IMR-90 (cell line): Measurements from ENCODE around the gene CCDC102A. TPM values are rescaled to one million over a fixed set of nuclear protein-coding genes. Genes with fewer than 3 reads are reported as not detected.

Experiments
- ATAC-seq: fragments of 200-7000 bp; cut with Tn5 transposase; 2 replicates; pipeline ENCODE4 v1.9.1; 2020; ENCODE audit warnings: low read depth, mild to moderate bottlenecking, moderate library complexity
- BruUV-seq: library from RNA; stranded (reverse); fragments of 400-500 nt; replicated peaks from 2 replicates; lab custom pipeline; 2021; lab: Mats Ljungman, UMichigan
- CTCF ChIA-PET: fragments of 300-600 bp; formaldehyde crosslinking; extraction: SDS; loops from one replicate; lab custom pipeline; 2021; ENCODE audit warnings: antibody characterized with exemption; lab: Yijun Ruan, JAX
- POLR2A ChIA-PET: fragments of 300-600 bp; sonication (Branson Sonifier 250); formaldehyde crosslinking; loops from one replicate; lab custom pipeline; 2022; ENCODE audit warnings: antibody characterized with exemption; ENCODE audit not compliant: unreplicated experiment; lab: Charles Lee
- DNase-seq: peaks from one replicate; pipeline ENCODE4 v3.0.0; 2013
- H2AFZ ChIP-seq: replicated peaks from 2 replicates; pipeline ENCODE3; 2013; ENCODE audit warnings: low read length, mild to moderate bottlenecking; ENCODE audit not compliant: poor library complexity
- H2AK5ac ChIP-seq: 2 replicates; pipeline ENCODE4 v1.6.1; 2013; ENCODE audit warnings: low read depth, low read length, inconsistent platforms
- H2AK9ac ChIP-seq: replicated peaks from 2 replicates; pipeline ENCODE3; 2013; ENCODE audit warnings: mild to moderate bottlenecking, low read depth, low read length, moderate library complexity; ENCODE audit not compliant: poor library complexity
- H2BK120ac ChIP-seq: 2 replicates; pipeline ENCODE4 v1.6.1; 2013; ENCODE audit warnings: low read depth, low read length, inconsistent platforms
- H2BK15ac ChIP-seq: 3 replicates; pipeline ENCODE4 v1.6.1; 2013; ENCODE audit warnings: low read depth, low read length, inconsistent platforms
- H2BK20ac ChIP-seq: 2 replicates; pipeline ENCODE4 v1.6.1; 2013; ENCODE audit warnings: low read depth, mild to moderate bottlenecking, inconsistent platforms, low read length, moderate library complexity
- H2BK5ac ChIP-seq: 2 replicates; pipeline ENCODE4 v1.6.1; 2013; ENCODE audit warnings: mild to moderate bottlenecking, low read depth, low read length, inconsistent platforms; ENCODE audit not compliant: poor library complexity, severe bottlenecking
- H3K14ac ChIP-seq: replicated peaks from 2 replicates; pipeline ENCODE4 v1.6.1; 2013; ENCODE audit warnings: low read depth, low read length, inconsistent platforms
- H3K18ac ChIP-seq: 2 replicates; pipeline ENCODE4 v1.6.1; 2013; ENCODE audit warnings: low read depth, low read length, control low read depth
- H3K23ac ChIP-seq: 2 replicates; pipeline ENCODE4 v1.6.1; 2013; ENCODE audit warnings: low read depth, low read length, inconsistent platforms
- H3K27ac ChIP-seq: 2 replicates; pipeline ENCODE4 v1.5.1; 2013; ENCODE audit warnings: mild to moderate bottlenecking, control low read depth, low read length; ENCODE audit not compliant: insufficient read depth
- H3K27me3 ChIP-seq: 2 replicates; pipeline ENCODE4 v1.6.1; 2013; ENCODE audit warnings: low read length; ENCODE audit not compliant: control insufficient read depth, insufficient read depth
- H3K36me3 ChIP-seq: 2 replicates; pipeline ENCODE4 v1.6.1; 2013; ENCODE audit warnings: low read length, mixed read lengths; ENCODE audit not compliant: control insufficient read depth, insufficient read depth
- H3K4ac ChIP-seq: 2 replicates; pipeline ENCODE4 v1.6.1; 2013; ENCODE audit warnings: low read depth, low read length, inconsistent platforms
- H3K4me1 ChIP-seq: 2 replicates; pipeline ENCODE4 v1.6.1; 2013; ENCODE audit warnings: low read length, mixed read lengths; ENCODE audit not compliant: control insufficient read depth, insufficient read depth
- H3K4me2 ChIP-seq: 2 replicates; pipeline ENCODE4 v1.6.1; 2013; ENCODE audit warnings: low read depth, mild to moderate bottlenecking, control low read depth, low read length, moderate library complexity
- H3K4me3 ChIP-seq: 2 replicates; pipeline ENCODE4 v1.5.1; 2013; ENCODE audit warnings: low read depth, mild to moderate bottlenecking, control low read depth, low read length, moderate library complexity; ENCODE audit not compliant: insufficient read depth
- H3K56ac ChIP-seq: 2 replicates; pipeline ENCODE4 v1.6.1; 2013; ENCODE audit warnings: low read length, inconsistent platforms; ENCODE audit not compliant: insufficient read depth; ENCODE audit errors: extremely low read depth
- H3K79me1 ChIP-seq, 2 experiments: 2 replicates each; pipeline ENCODE4 v1.6.1; 2013; ENCODE audit warnings: low read length in 2 of 2, inconsistent platforms in 1 of 2, low read depth in 1 of 2
- H3K9ac ChIP-seq: 2 replicates; pipeline ENCODE4 v1.6.1; 2013; ENCODE audit warnings: low read depth, low read length, control low read depth
- H3K9me1 ChIP-seq: 2 replicates; pipeline ENCODE4 v1.6.1; 2013; ENCODE audit warnings: low read length, inconsistent platforms; ENCODE audit not compliant: insufficient read depth
- H3K9me3 ChIP-seq: 2 replicates; pipeline ENCODE4 v1.6.1; 2013; ENCODE audit warnings: low read length; ENCODE audit not compliant: control insufficient read depth, insufficient read depth
- H4K20me1 ChIP-seq: 2 replicates; pipeline ENCODE4 v1.6.1; 2013; ENCODE audit warnings: low read length, inconsistent platforms; ENCODE audit not compliant: insufficient read depth
- H4K5ac ChIP-seq: 2 replicates; pipeline ENCODE4 v1.6.1; 2013; ENCODE audit warnings: mild to moderate bottlenecking, low read depth, low read length, control low read depth
- H4K8ac ChIP-seq, 2 experiments: 2 replicates each; pipeline ENCODE4 v1.6.1; 2013; ENCODE audit warnings: low read depth in 2 of 2, low read length in 2 of 2, control low read depth in 1 of 2, inconsistent platforms in 1 of 2
- H4K91ac ChIP-seq: 2 replicates; pipeline ENCODE4 v1.6.1; 2013; ENCODE audit warnings: low read depth, low read length, inconsistent platforms; ENCODE audit not compliant: insufficient read depth
- BHLHE40 ChIP-seq: fragments of 150-350 bp; IDR thresholded peaks from 2 replicates; pipeline ENCODE4 v1.6.1; 2016; ENCODE audit warnings: mild to moderate bottlenecking, low read depth, low read length
- CEBPB ChIP-seq: IDR thresholded peaks from 2 replicates; pipeline ENCODE4 v1.6.1; 2012; ENCODE audit warnings: low read depth, low read length, improper control_type of control experiment
- CHD1 ChIP-seq: IDR thresholded peaks from 2 replicates; pipeline ENCODE4 v1.6.1; 2012; ENCODE audit warnings: low read depth, low read length, improper control_type of control experiment
- ELK1 ChIP-seq: fragments of 150-350 bp; IDR thresholded peaks from 2 replicates; pipeline ENCODE4 v1.6.1; 2016; ENCODE audit warnings: low read depth, mild to moderate bottlenecking, low read length, moderate library complexity, borderline replicate concordance
- FOS ChIP-seq: fragments of 150-350 bp; IDR thresholded peaks from 2 replicates; pipeline ENCODE4 v1.6.1; 2016; ENCODE audit warnings: low read depth, low read length
- MAZ ChIP-seq: IDR thresholded peaks from 2 replicates; pipeline ENCODE4 v1.6.1; 2012; ENCODE audit warnings: low read depth, mild to moderate bottlenecking, low read length, improper control_type of control experiment, moderate library complexity, borderline replicate concordance
- MXI1 ChIP-seq: IDR thresholded peaks from 2 replicates; pipeline ENCODE4 v1.6.1; 2012; ENCODE audit warnings: low read depth, mild to moderate bottlenecking, low read length, moderate library complexity, borderline replicate concordance
- NFE2L2 ChIP-seq: fragments of 150-350 bp; IDR thresholded peaks from 2 replicates; pipeline ENCODE4 v1.6.1; 2016; ENCODE audit warnings: low read depth, mild to moderate bottlenecking, low read length
- POLR2A ChIP-seq: IDR thresholded peaks from 2 replicates; pipeline ENCODE4 v1.6.1; 2012; ENCODE audit warnings: mild to moderate bottlenecking, low read depth, low read length
- RAD21 ChIP-seq: IDR thresholded peaks from 2 replicates; pipeline ENCODE4 v1.6.1; 2012; ENCODE audit warnings: low read length, improper control_type of control experiment
- RFX5 ChIP-seq: IDR thresholded peaks from 2 replicates; pipeline ENCODE4 v1.8.0; 2012; ENCODE audit warnings: low read depth, mild to moderate bottlenecking, low read length, moderate library complexity
- USF2 ChIP-seq: fragments of 150-350 bp; IDR thresholded peaks from 2 replicates; pipeline ENCODE4 v1.6.1; 2017; ENCODE audit warnings: mild to moderate bottlenecking, antibody characterized with exemption, low read length, low read depth
- WGBS, 2 experiments: methylation state at CpG; one replicate each; pipeline versions ENCODE4 v1.1.5 to v1.1.7; 2013; ENCODE audit warnings: missing lambda C conversion rate in 2 of 2; ENCODE audit not compliant: insufficient read length in 1 of 2; ENCODE audit errors: extremely low coverage in 2 of 2; 5-methylcytosine and 5-hydroxymethylcytosine counted together
- dilution Hi-C: fragments of 300-500 bp; cut with HindIII; formaldehyde crosslinking; loops from one replicate; pipeline ENCODE4 v1.14.3; 2018; ENCODE audit warnings: low sequenced_read_pairs; ENCODE audit not compliant: unreplicated experiment
- in situ Hi-C: fragments of 300-500 bp; cut with MboI; formaldehyde crosslinking; loops from 3 replicates; pipeline ENCODE4 v1.14.3; 2019; ENCODE audit warnings: low sequenced_read_pairs, inconsistent platforms, mixed read lengths
- intact Hi-C: fragments of 100-400 bp; cut with micrococcal nuclease; formaldehyde crosslinking; loops from 2 replicates; pipeline ENCODE4 v1.10.0; 2022
- polyA plus RNA-seq, 3 experiments: library from polyadenylated mRNA; depleted of rRNA; stranded (reverse); fragments of >200 nt; gene quantifications; 2 replicates each; pipeline ENCODE4 v1.2.3, GENCODE V29; 2012; ENCODE audit warnings: low replicate concordance in 1 of 3
- total RNA-seq: library from RNA; depleted of rRNA; stranded (reverse); fragments of >200 nt; gene quantifications from 2 replicates; pipeline ENCODE4 v1.2.3, GENCODE V29; 2012
- TF ChIP-seq, protein P1 (sequence below): conservative IDR thresholded peaks from 2 replicates; pipeline ENCODE4 v1.5.1; 2012; ENCODE audit warnings: mild to moderate bottlenecking, low read depth, low read length, improper control_type of control experiment

The CCDC102A gene
- total and polyA plus RNA-seq, 2 of the 4 experiments (the other 2 are of a cell fraction) = 5.4 to 8.5 TPM

DNA sequence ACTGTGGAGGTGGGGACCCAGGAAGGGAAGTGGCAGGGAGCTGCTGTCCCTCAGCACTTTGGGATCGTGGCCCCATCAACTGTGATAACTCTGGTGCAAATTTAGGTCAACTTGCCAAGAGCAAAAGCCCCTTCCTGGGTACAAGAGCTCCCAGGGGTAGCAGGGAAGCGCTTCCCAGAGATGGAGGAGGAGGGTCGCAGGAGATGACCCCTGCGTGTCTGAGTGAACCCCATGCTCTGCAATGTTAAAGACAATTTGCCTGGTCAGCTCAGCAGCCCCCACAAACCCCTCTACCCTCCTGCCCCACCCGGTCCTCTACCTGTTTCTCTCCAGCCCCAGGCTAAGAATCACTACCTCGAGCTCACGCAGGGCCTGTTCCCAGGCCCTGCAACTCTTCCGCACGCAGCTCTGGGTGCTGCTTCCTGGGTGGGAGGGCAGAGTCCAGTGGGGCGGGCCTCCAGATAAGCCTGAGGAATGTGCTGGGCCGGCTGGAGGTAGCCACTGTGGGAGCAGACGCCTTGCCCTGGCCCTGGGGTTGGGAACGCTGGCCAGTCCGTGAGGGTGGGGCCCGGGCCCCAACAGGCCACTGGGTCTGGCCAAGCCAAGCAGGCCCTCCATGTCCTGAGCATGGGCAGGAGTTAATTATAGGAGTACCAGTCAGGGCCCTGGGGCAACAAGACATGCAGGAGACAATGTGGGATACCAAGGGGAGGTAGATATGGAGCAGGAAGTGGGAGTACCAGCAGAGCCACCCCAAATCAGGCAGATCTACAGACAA is 56.2 kb downstream of the CCDC102A start:
- Histone ChIP-seq H2AFZ (peak overlapping the region; percentile 86), H3K27ac (no peak overlapping the region), H3K27me3 (no peaks in the 10 kb centered on the region), H4K8ac (peak overlapping the region in 1 of 2 experiments; percentile 76; a peak in 3 of 4 replicates), H3K36me3 (no peaks in the 10 kb centered on the region), H3K4me1 (peaks cover 12% of the 10 kb centered on the region), H2BK15ac (no peak overlapping the region; the same call in 2 of the 3 replicates), H3K56ac (no peak overlapping the region; the same call in 1 of the 2 replicates), H2BK20ac (no peak overlapping the region), H3K23ac (no peak overlapping the region; the same call in 1 of the 2 replicates), H4K5ac (peak overlapping the region; percentile 34; the same call in 1 of the 2 replicates), H3K14ac (0 out of 2 replicates have a peak overlapping the region, but pooled peaks have one; percentile 11), H3K4me3 (peak overlapping the region; percentile 42), H3K18ac (no peak overlapping the region), H3K9me3 (no peaks in the 10 kb centered on the region), H3K4me2 (peak overlapping the region; percentile 90; the same call in 1 of the 2 replicates), H3K9ac (peak overlapping the region; percentile 6; the same call in 1 of the 2 replicates), H3K4ac (peak overlapping the region; percentile 48), H2BK120ac (no peak overlapping the region), H4K20me1 (no peaks in the 10 kb centered on the region; the same call in 1 of the 2 replicates), H4K91ac (peak overlapping the region; percentile 46; the same call in 1 of the 2 replicates), H2BK5ac (no peak overlapping the region), H2AK9ac (peak overlapping the region; percentile 84), H3K9me1 (no peaks in the 10 kb centered on the region; the same call in 1 of the 2 replicates), H3K79me1 (peaks cover 9 to 22% of the 10 kb centered on the region in 2 experiments), H2AK5ac (0 out of 2 replicates have a peak overlapping the region, but pooled peaks have one; percentile 33)
- ATAC-seq (peak; percentile 46), DNase-seq (peak; percentile 13)
- in situ Hi-C loops = no loop called here
- no peak for TF ChIP-seq MXI1
- TF ChIP-seq NFE2L2 = no peak
- TF ChIP-seq, protein P1, sequence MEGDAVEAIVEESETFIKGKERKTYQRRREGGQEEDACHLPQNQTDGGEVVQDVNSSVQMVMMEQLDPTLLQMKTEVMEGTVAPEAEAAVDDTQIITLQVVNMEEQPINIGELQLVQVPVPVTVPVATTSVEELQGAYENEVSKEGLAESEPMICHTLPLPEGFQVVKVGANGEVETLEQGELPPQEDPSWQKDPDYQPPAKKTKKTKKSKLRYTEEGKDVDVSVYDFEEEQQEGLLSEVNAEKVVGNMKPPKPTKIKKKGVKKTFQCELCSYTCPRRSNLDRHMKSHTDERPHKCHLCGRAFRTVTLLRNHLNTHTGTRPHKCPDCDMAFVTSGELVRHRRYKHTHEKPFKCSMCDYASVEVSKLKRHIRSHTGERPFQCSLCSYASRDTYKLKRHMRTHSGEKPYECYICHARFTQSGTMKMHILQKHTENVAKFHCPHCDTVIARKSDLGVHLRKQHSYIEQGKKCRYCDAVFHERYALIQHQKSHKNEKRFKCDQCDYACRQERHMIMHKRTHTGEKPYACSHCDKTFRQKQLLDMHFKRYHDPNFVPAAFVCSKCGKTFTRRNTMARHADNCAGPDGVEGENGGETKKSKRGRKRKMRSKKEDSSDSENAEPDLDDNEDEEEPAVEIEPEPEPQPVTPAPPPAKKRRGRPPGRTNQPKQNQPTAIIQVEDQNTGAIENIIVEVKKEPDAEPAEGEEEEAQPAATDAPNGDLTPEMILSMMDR = no peak
- TF ChIP-seq POLR2A = no peak
- TF ChIP-seq RAD21 = no peak
- no peak for TF ChIP-seq CEBPB
- TF ChIP-seq ELK1 = no peak
- no peak for TF ChIP-seq MAZ
- no peak for TF ChIP-seq BHLHE40
- TF ChIP-seq USF2 = no peak
- no peak for TF ChIP-seq FOS
- TF ChIP-seq RFX5 = no peak
- TF ChIP-seq CHD1 = no peak
- POLR2A ChIA-PET = no interaction called here
- CTCF ChIA-PET = interaction anchor here (0.5 kb wide), 1 partner anchor 317 kb away, joined by 3 read pairs; no protein-coding TSS in a partner anchor
- 0% methylated on average over 2 of the region's 15 CpGs; no CpG with 5 or more reads in 1 of the 2 experiments for WGBS, 2 experiments
- dilution Hi-C loops = no loop called here
- intact Hi-C loops = no loop called here
- BruUV-seq = no TSS peak
